ENCODE results near the gene CHRNB1. TPM values are rescaled to one million over a fixed set of nuclear protein-coding genes. Genes with fewer than 3 reads are reported as not detected.

CHRNB1 gene
- total and polyA plus RNA-seq, 2 donors (not counting 1 experiment from before 2014, with no cell fraction given) = 6.2 to 7.2 TPM

GRCh38 chr17:7502171-7502847 is 57.4 kb downstream of the CHRNB1 start:
- POLR2A ChIA-PET = interaction anchor here (0.5 kb wide), 1 partner anchor 14 kb away, joined by 5 read pairs; no protein-coding TSS in a partner anchor
- no peaks in the 10 kb centered on the region for H3K9me3 Mint-ChIP-seq (ENCODE audit: insufficient read depth)
- H3K27me3 Mint-ChIP-seq = no peaks in the 10 kb centered on the region
- CTCF ChIA-PET = interaction anchor here (1.1 to 1.6 kb wide), 4 partner anchors 10 to 148 kb away, joined by 3 to 6 read pairs (median 4); no protein-coding TSS in a partner anchor
- H3K27ac Mint-ChIP-seq = no peak overlapping the region
- TF ChIP-seq EZH2 (IDR thresholded peaks at IDR 0.05; ENCODE audit: borderline replicate concordance, insufficient read depth, low read depth, low read length, poor library complexity, severe bottlenecking) (no peak), CTCF (IDR thresholded peaks at IDR 0.05) (no peak)
- Histone ChIP-seq H2AFZ (ENCODE audit: insufficient read depth, low read depth, low read length, poor library complexity, severe bottlenecking) (no peak overlapping the region), H4K20me1 (ENCODE audit: control insufficient read depth, insufficient read depth, low read length, poor library complexity, severe bottlenecking) (peaks cover 24% of the 10 kb centered on the region), H3K4me3 (ENCODE audit: control extremely low read depth in 1 of 5, extremely low read depth in 1 of 5, insufficient read depth in 1 of 5, low read depth in 2 of 5, low read length in 4 of 5) (no peak overlapping the region), H3K4me1 (ENCODE audit: control insufficient read depth in 2 of 2, insufficient read depth in 2 of 2, low read length in 2 of 2) (no peaks in the 10 kb centered on the region), H3K27me3 (replicated peaks in 1 of 4; ENCODE audit: control extremely low read depth in 1 of 4, control insufficient read depth in 3 of 4, insufficient read depth in 4 of 4, low read length in 3 of 4) (no peaks in the 10 kb centered on the region), H3K36me3 (replicated peaks in 1 of 2; ENCODE audit: control extremely low read depth in 1 of 2, control insufficient read depth in 1 of 2, extremely low read depth in 1 of 2, insufficient read depth in 2 of 2, low read length in 1 of 2) (peaks cover 10 to 86% of the 10 kb centered on the region in 2 experiments), H3K9ac (ENCODE audit: low read length) (no peak overlapping the region), H3K79me2 (ENCODE audit: control insufficient read depth, insufficient read depth, low read length) (peaks cover 8% of the 10 kb centered on the region), H3K27ac (ENCODE audit: low read length in 2 of 2) (no peak overlapping the region), H3K9me3 (ENCODE audit: control extremely low read depth in 1 of 3, control insufficient read depth in 2 of 3, insufficient read depth in 1 of 3, low read length in 2 of 3) (no peaks in the 10 kb centered on the region), H3K4me2 (replicated peaks; ENCODE audit: low read depth, low read length, poor library complexity, severe bottlenecking) (no peak overlapping the region)
- H3K4me1 Mint-ChIP-seq = no peaks in the 10 kb centered on the region
- no peak for DNase-seq
- no peak for ATAC-seq (ENCODE audit: low read depth)
- no peak overlapping the region for H3K4me3 Mint-ChIP-seq
- WGBS (ENCODE audit: insufficient coverage) = 94% methylated on average over 18 of the region's 20 CpGs
- intact Hi-C loops (cut with micrococcal nuclease) = no loop called here

- no peak for ATAC-seq (ENCODE audit: low read depth)
Measured at GRCh38 chr17:7502987-7503386, 58.1 kb downstream of the CHRNB1 start.

More at GRCh38 chr17:7502987-7503386, 58.1 kb downstream of the CHRNB1 start:
- H3K9ac ChIP-seq (ENCODE audit: low read length) = no peak overlapping the region
- Mint-ChIP-seq H3K27ac (no peak overlapping the region), H3K4me3 (no peak overlapping the region), H3K9me3 (ENCODE audit: insufficient read depth) (no peaks in the 10 kb centered on the region), H3K27me3 (no peaks in the 10 kb centered on the region), H3K4me1 (no peaks in the 10 kb centered on the region)
- H3K9me3 ChIP-seq (ENCODE audit: control extremely low read depth in 1 of 3, control insufficient read depth in 2 of 3, insufficient read depth in 1 of 3, low read length in 2 of 3) = no peaks in the 10 kb centered on the region
- no peak overlapping the region for H3K4me2 ChIP-seq (replicated peaks; ENCODE audit: low read depth, low read length, poor library complexity, severe bottlenecking)
- peak; percentile 34 for DNase-seq
- no peak overlapping the region for H3K4me3 ChIP-seq (ENCODE audit: control extremely low read depth in 1 of 5, extremely low read depth in 1 of 5, insufficient read depth in 1 of 5, low read depth in 2 of 5, low read length in 4 of 5)
- no peaks in the 10 kb centered on the region for H3K4me1 ChIP-seq (ENCODE audit: control insufficient read depth in 2 of 2, insufficient read depth in 2 of 2, low read length in 2 of 2)
- H3K27me3 ChIP-seq (replicated peaks in 1 of 4; ENCODE audit: control extremely low read depth in 1 of 4, control insufficient read depth in 3 of 4, insufficient read depth in 4 of 4, low read length in 3 of 4) = no peaks in the 10 kb centered on the region
- 93% methylated on average over 14 of the region's 14 CpGs for WGBS (ENCODE audit: insufficient coverage)
- TF ChIP-seq CTCF (IDR thresholded peaks at IDR 0.05) = peak; percentile 3
- TF ChIP-seq EZH2 (IDR thresholded peaks at IDR 0.05; ENCODE audit: borderline replicate concordance, insufficient read depth, low read depth, low read length, poor library complexity, severe bottlenecking) = no peak
- H3K36me3 ChIP-seq (replicated peaks in 1 of 2; ENCODE audit: control extremely low read depth in 1 of 2, control insufficient read depth in 1 of 2, extremely low read depth in 1 of 2, insufficient read depth in 2 of 2, low read length in 1 of 2) = peaks cover 10 to 82% of the 10 kb centered on the region in 2 experiments
- ChIA-PET CTCF (interaction anchor here (1.1 to 1.5 kb wide), 3 partner anchors 12 to 149 kb away, joined by 3 to 6 read pairs (median 4); no protein-coding TSS in a partner anchor), POLR2A (interaction anchor here (0.5 kb wide), 1 partner anchor 15 kb away, joined by 5 read pairs; no protein-coding TSS in a partner anchor)
- intact Hi-C loops (cut with micrococcal nuclease) = no loop called here
- H3K27ac ChIP-seq (ENCODE audit: low read length in 2 of 2) = no peak overlapping the region
- H2AFZ ChIP-seq (ENCODE audit: insufficient read depth, low read depth, low read length, poor library complexity, severe bottlenecking) = no peak overlapping the region
- H3K79me2 ChIP-seq (ENCODE audit: control insufficient read depth, insufficient read depth, low read length) = peaks cover 8% of the 10 kb centered on the region
- H4K20me1 ChIP-seq (ENCODE audit: control insufficient read depth, insufficient read depth, low read length, poor library complexity, severe bottlenecking) = peaks cover 17% of the 10 kb centered on the region
